SH-SY5Y (cell line): ENCODE data around the gene PPFIA4.

ENCODE experiments used
- GATA2 ChIP-seq: IDR thresholded peaks from 2 replicates; pipeline ENCODE4 v1.6.1; 2011; ENCODE audit warnings: mild to moderate bottlenecking, low read depth, low read length
- GATA3 ChIP-seq: IDR thresholded peaks from 2 replicates; pipeline ENCODE4 v1.6.1; 2011; ENCODE audit warnings: low read depth, mild to moderate bottlenecking, low read length, moderate library complexity

DNA sequence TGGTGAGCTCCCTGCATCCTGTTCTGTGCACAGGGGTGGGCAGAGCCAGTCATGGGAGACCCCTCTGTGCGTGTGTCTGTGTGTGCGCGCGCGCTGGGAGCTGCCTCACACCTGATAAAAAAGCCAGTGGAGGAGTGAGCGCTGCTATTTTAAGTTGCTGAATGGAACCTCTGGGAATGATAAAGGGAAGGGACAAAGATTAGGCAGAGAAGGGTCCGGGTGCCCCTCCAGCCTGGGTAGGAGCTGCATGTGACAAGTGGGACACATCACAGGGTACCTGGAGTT is 102.1 kb downstream of the PPFIA4 start:
- TF ChIP-seq GATA2 (no peak), GATA3 (no peak)
